H1 (cell line): Measurements from ENCODE around the gene WDR53. TPM values are rescaled to one million over a fixed set of nuclear protein-coding genes. Genes with fewer than 3 reads are reported as not detected.

ENCODE experiments used
- CTCF ChIA-PET: fragments of 300-600 bp; sonication (Branson Sonifier 250); formaldehyde crosslinking; loops from one replicate; lab custom pipeline; 2021; ENCODE audit not compliant: partially characterized antibody; lab: Charles Lee
- POLR2A ChIA-PET: fragments of 300-600 bp; sonication (Branson Sonifier 250); formaldehyde crosslinking; loops from one replicate; lab custom pipeline; 2021; ENCODE audit warnings: inconsistent platforms; ENCODE audit not compliant: partially characterized antibody; lab: Charles Lee
- DNase-seq, 2 experiments: peaks; one replicate each; pipeline versions ENCODE4 v3.0.0 to v3.0.0-alpha.2; 2010 to 2022; ENCODE audit warnings: low spot score in 2 of 2, low read depth in 1 of 2, mixed read lengths in 1 of 2
- FAIRE-seq: peaks from 2 replicates; lab custom pipeline; 2011; peaks lifted over from hg19 to GRCh38; lab: Jason Lieb, UNC
- H2AFZ ChIP-seq: 2 replicates; pipeline ENCODE4 v1.8.1; 2012; ENCODE audit warnings: low read length, inconsistent platforms
- H2AK5ac ChIP-seq: 2 replicates; pipeline ENCODE4 v1.6.1; 2013; ENCODE audit warnings: low read depth, low read length
- H2BK120ac ChIP-seq: replicated peaks from 2 replicates; pipeline ENCODE3; 2013; ENCODE audit warnings: low read depth, low read length, inconsistent platforms
- H2BK12ac ChIP-seq: 2 replicates; pipeline ENCODE4 v1.6.1; 2013; ENCODE audit warnings: low read depth, low read length
- H2BK15ac ChIP-seq: 2 replicates; pipeline ENCODE4 v1.6.1; 2013; ENCODE audit warnings: low read length
- H2BK20ac ChIP-seq: 2 replicates; pipeline ENCODE4 v1.6.1; 2013; ENCODE audit warnings: low read length
- H2BK5ac ChIP-seq: 2 replicates; pipeline ENCODE4 v1.6.1; 2013; ENCODE audit warnings: low read depth, low read length
- H3K14ac ChIP-seq: 2 replicates; pipeline ENCODE4 v1.6.1; 2013; ENCODE audit warnings: inconsistent platforms; ENCODE audit not compliant: insufficient read length
- H3K18ac ChIP-seq: 2 replicates; pipeline ENCODE4 v1.6.1; 2013; ENCODE audit warnings: low read length; ENCODE audit errors: extremely low read depth
- H3K23ac ChIP-seq: 2 replicates; pipeline ENCODE4 v1.6.1; 2013; ENCODE audit warnings: inconsistent platforms; ENCODE audit not compliant: insufficient read length
- H3K23me2 ChIP-seq: 2 replicates; pipeline ENCODE4 v1.6.1; 2013; ENCODE audit warnings: low read depth, low read length
- H3K27ac ChIP-seq: 2 replicates; pipeline ENCODE4 v1.6.1; 2011; ENCODE audit warnings: low read depth, low read length, inconsistent platforms
- H3K27me3 ChIP-seq, 4 experiments: replicated peaks in 1 of 4; 1 replicate in 1 of 4; 2 replicates in 3 of 4; pipeline versions ENCODE4 v1.6.1 to v1.8.1; 2011 to 2013; ENCODE audit warnings: low read length in 3 of 4, mild to moderate bottlenecking in 3 of 4, inconsistent platforms in 2 of 4, mixed read lengths in 2 of 4, moderate library complexity in 1 of 4; ENCODE audit not compliant: control insufficient read depth in 3 of 4, insufficient read depth in 3 of 4; ENCODE audit errors: extremely low read depth in 1 of 4
- H3K36me3 ChIP-seq, 4 experiments: 2 replicates each; pipeline versions ENCODE4 v1.6.1 to v1.8.1; 2011 to 2013; ENCODE audit warnings: mild to moderate bottlenecking in 4 of 4, low read length in 3 of 4, moderate library complexity in 2 of 4, control low read depth in 1 of 4, inconsistent platforms in 1 of 4; ENCODE audit not compliant: insufficient read depth in 4 of 4, control insufficient read depth in 2 of 4
- H3K4ac ChIP-seq: replicated peaks from 2 replicates; pipeline ENCODE3; 2013; ENCODE audit warnings: low read length, low read depth, mixed read lengths, inconsistent platforms; ENCODE audit not compliant: insufficient read length
- H3K4me1 ChIP-seq, 4 experiments: replicated peaks in 1 of 4; 1 replicate in 1 of 4; 2 replicates in 3 of 4; pipeline versions ENCODE4 v1.6.1 to v1.8.1; 2011 to 2013; ENCODE audit warnings: low read length in 3 of 4, inconsistent platforms in 2 of 4, mixed read lengths in 1 of 4; ENCODE audit not compliant: insufficient read depth in 4 of 4, control insufficient read depth in 3 of 4
- H3K4me2 ChIP-seq, 2 experiments: 2 replicates each; pipeline versions ENCODE4 v1.6.1 to v1.8.1; 2011 to 2013; ENCODE audit warnings: low read depth in 2 of 2, low read length in 2 of 2, control low read depth in 1 of 2, inconsistent platforms in 1 of 2, mild to moderate bottlenecking in 1 of 2; ENCODE audit not compliant: insufficient read depth in 1 of 2
- H3K4me3 ChIP-seq, 4 experiments: fragments of 200-600, 300-600 bp in 1 of 4; sonication (generic), shearing (Covaris generic), sonication (Bioruptor Twin) in 1 of 4; 2 replicates each; pipeline versions ENCODE4 v1.5.1 to v1.8.1; 2011 to 2016; ENCODE audit warnings: low read length in 4 of 4, low read depth in 3 of 4, control low read depth in 2 of 4, inconsistent platforms in 2 of 4, mild to moderate bottlenecking in 2 of 4, mixed read lengths in 1 of 4, moderate library complexity in 1 of 4; ENCODE audit not compliant: insufficient read depth in 2 of 4; ENCODE audit errors: extremely low read depth in 1 of 4
- H3K56ac ChIP-seq: replicated peaks from 2 replicates; pipeline ENCODE3; 2013; ENCODE audit warnings: low read depth, mild to moderate bottlenecking, mixed read lengths, low read length, inconsistent platforms; ENCODE audit not compliant: insufficient read length
- H3K79me1 ChIP-seq: 2 replicates; pipeline ENCODE4 v1.6.1; 2013; ENCODE audit warnings: low read depth, low read length, control low read depth
- H3K79me2 ChIP-seq, 2 experiments: 2 replicates each; pipeline versions ENCODE4 v1.6.1 to v1.8.1; 2012 to 2013; ENCODE audit warnings: low read length in 2 of 2, mild to moderate bottlenecking in 2 of 2, inconsistent platforms in 1 of 2; ENCODE audit not compliant: insufficient read depth in 2 of 2, control insufficient read depth in 1 of 2
- H3K9ac ChIP-seq, 4 experiments: replicated peaks in 1 of 4; 1 replicate in 1 of 4; 2 replicates in 3 of 4; pipeline versions ENCODE4 v1.6.1 to v1.8.1; 2011 to 2013; ENCODE audit warnings: low read depth in 3 of 4, low read length in 3 of 4, control low read depth in 2 of 4, mild to moderate bottlenecking in 2 of 4, moderate library complexity in 2 of 4, inconsistent platforms in 1 of 4; ENCODE audit errors: extremely low read depth in 1 of 4
- H3K9me3 ChIP-seq, 2 experiments: 2 replicates each; pipeline versions ENCODE4 v1.6.1 to v1.8.1; 2012 to 2013; ENCODE audit warnings: mild to moderate bottlenecking in 2 of 2, moderate library complexity in 2 of 2, control low read depth in 1 of 2, inconsistent platforms in 1 of 2, low read depth in 1 of 2, low read length in 1 of 2, mixed read lengths in 1 of 2; ENCODE audit not compliant: insufficient read depth in 2 of 2
- H4K20me1 ChIP-seq, 2 experiments: replicated peaks in 1 of 2; 2 replicates each; pipeline versions ENCODE3 to v1.8.1; 2011 to 2013; ENCODE audit warnings: inconsistent platforms in 2 of 2, low read length in 2 of 2, mild to moderate bottlenecking in 1 of 2; ENCODE audit not compliant: insufficient read depth in 2 of 2, control insufficient read depth in 1 of 2
- H4K5ac ChIP-seq: 2 replicates; pipeline ENCODE4 v1.6.1; 2013; ENCODE audit warnings: low read length, low read depth, mixed read lengths, inconsistent platforms; ENCODE audit not compliant: insufficient read length
- H4K8ac ChIP-seq: 2 replicates; pipeline ENCODE4 v1.8.0; 2013; ENCODE audit warnings: mild to moderate bottlenecking, moderate library complexity, low read length, inconsistent platforms; ENCODE audit not compliant: insufficient read depth; ENCODE audit errors: extremely low read depth
- H4K91ac ChIP-seq: replicated peaks from 2 replicates; pipeline ENCODE3; 2013; ENCODE audit warnings: low read length, mixed read lengths, inconsistent platforms; ENCODE audit not compliant: insufficient read length
- ASH2L ChIP-seq: fragments of 200-600, 300-600 bp; sonication (generic); IDR thresholded peaks from one replicate; pipeline ENCODE4 v1.7.1; 2017; ENCODE audit warnings: low read length
- BCL11A ChIP-seq, 2 experiments: IDR thresholded peaks; one replicate each; pipeline ENCODE4 v1.6.1; 2011; ENCODE audit warnings: low read depth in 2 of 2, low read length in 2 of 2, mild to moderate bottlenecking in 2 of 2
- MAX ChIP-seq: IDR thresholded peaks from 2 replicates; pipeline ENCODE4 v1.6.1; 2012; ENCODE audit warnings: inconsistent platforms
- WGBS, 2 experiments: shearing (Covaris generic) in 1 of 2; methylation state at CpG; one replicate each; pipeline versions ENCODE4 v1.1.6 to v1.1.7; 2013 to 2015; ENCODE audit warnings: low lambda C conversion rate in 2 of 2, mixed read lengths in 2 of 2, inconsistent platforms in 1 of 2, low coverage in 1 of 2, missing lambda C conversion rate in 1 of 2; ENCODE audit not compliant: insufficient replicate concordance in 2 of 2, insufficient coverage in 1 of 2, insufficient read length in 1 of 2; ENCODE audit errors: extremely low coverage in 1 of 2, missing lambda C conversion rate in 1 of 2; 5-methylcytosine and 5-hydroxymethylcytosine counted together
- polyA plus RNA-seq, 7 experiments: library from polyadenylated mRNA; depleted of rRNA in 3 of 7; stranded (reverse) in 5 of 7; unstranded in 2 of 7; fragments of >200 nt in 5 of 7; fragments of 200-250 nt in 2 of 7; gene quantifications; 1 replicate in 5 of 7; 2 replicates in 1 of 7; 4 replicates in 1 of 7; pipeline versions ENCODE4 v1.2.1 to v1.2.3, GENCODE V29; 2011 to 2013; ENCODE audit warnings: missing spikeins in 2 of 7, mixed read lengths in 2 of 7
- total RNA-seq: library from RNA; stranded (reverse); fragmentation: NEBNext Ultra II Directional; extraction: Animal tissue kit (Norgen Biotek cat#: 25700); gene quantifications from 2 replicates; pipeline ENCODE4 v1.2.1, GENCODE V29; 2021

WDR53 gene
- total and polyA plus RNA-seq, 2 of the 8 experiments (the other 6 are each of a cell fraction or from before 2014, with no cell fraction given) = 7.4 to 18.8 TPM

- no peak overlapping the region for H2BK15ac ChIP-seq
- H3K56ac ChIP-seq = no peak overlapping the region
- TF ChIP-seq ASH2L (no peak), MAX (no peak), BCL11A (IDR thresholded peaks at IDR 0.05; ENCODE audit: low read depth in 2 of 2, low read length in 2 of 2) (no peak)
- TF ChIP-seq, all 59 proteins: peak for 0
- H3K9ac ChIP-seq = no peak overlapping the region
- H3K14ac ChIP-seq = no peak overlapping the region
- no peak overlapping the region for H4K8ac ChIP-seq
- peaks cover 5% of the 10 kb centered on the region; the same call in 1 of the 2 replicates for H3K23me2 ChIP-seq
- H3K9me3 ChIP-seq = no peaks in the 10 kb centered on the region
- no peaks in the 10 kb centered on the region for H3K4me1 ChIP-seq
- no peak overlapping the region for H3K4me2 ChIP-seq
- FAIRE-seq = no peak
- H4K20me1 ChIP-seq = peaks cover 2 to 4% of the 10 kb centered on the region in 2 experiments
- ChIA-PET CTCF (interaction anchor here (2.5 to 5.3 kb wide), 2 partner anchors 16 to 22 kb away, joined by 9 to 40 read pairs; no protein-coding TSS in a partner anchor), POLR2A (no interaction called here)
- DNase-seq = no peak
- no peak overlapping the region for H3K18ac ChIP-seq
- H2AFZ ChIP-seq = 0 out of 2 replicates have a peak overlapping the region, but pooled peaks have one; percentile 84
- H3K36me3 ChIP-seq = no peaks in the 10 kb centered on the region
- H2AK5ac ChIP-seq = no peak overlapping the region
- no peak overlapping the region for H3K23ac ChIP-seq
- no peak overlapping the region for H2BK12ac ChIP-seq
- H4K5ac ChIP-seq = no peak overlapping the region
- no peak overlapping the region for H3K4me3 ChIP-seq
- no peak overlapping the region for H4K91ac ChIP-seq
- H3K4ac ChIP-seq = no peak overlapping the region
- no peak overlapping the region for H2BK120ac ChIP-seq
- peaks cover 3 to 15% of the 10 kb centered on the region in 2 experiments for H3K79me2 ChIP-seq
- no peak overlapping the region for H2BK5ac ChIP-seq
- whole genome bisulfite sequencing, 2 experiments = 94% methylated on average over 8 of the region's 8 CpGs; no CpG with 5 or more reads in 1 of the 2 experiments
- no peak overlapping the region for H2BK20ac ChIP-seq
- 0 out of 2 replicates have a peak, but pooled peaks cover 4% of the 10 kb centered on the region for H3K79me1 ChIP-seq
- H3K27ac ChIP-seq = no peak overlapping the region
- no peaks in the 10 kb centered on the region for H3K27me3 ChIP-seq
These were observed 61.7 kb downstream of the WDR53 start for GRCh38 chr3:196506687-196507086.
